MM.1S (cell line): ENCODE results near the gene RIN1.

Experiments used
- EZH2 ChIP-seq: fragments of 300-600 bp; sonication (generic); optimal IDR thresholded peaks from 2 replicates; pipeline ENCODE3; 2017; ENCODE audit warnings: low read depth, mild to moderate bottlenecking, antibody characterized with exemption, low read length, mixed read lengths
- TF ChIP-seq, protein P1 (sequence below): fragments of 300-600 bp; sonication (generic); IDR thresholded peaks from 2 replicates; pipeline ENCODE4 v1.5.1; 2016; ENCODE audit warnings: antibody characterized with exemption, low read length, mixed read lengths

DNA sequence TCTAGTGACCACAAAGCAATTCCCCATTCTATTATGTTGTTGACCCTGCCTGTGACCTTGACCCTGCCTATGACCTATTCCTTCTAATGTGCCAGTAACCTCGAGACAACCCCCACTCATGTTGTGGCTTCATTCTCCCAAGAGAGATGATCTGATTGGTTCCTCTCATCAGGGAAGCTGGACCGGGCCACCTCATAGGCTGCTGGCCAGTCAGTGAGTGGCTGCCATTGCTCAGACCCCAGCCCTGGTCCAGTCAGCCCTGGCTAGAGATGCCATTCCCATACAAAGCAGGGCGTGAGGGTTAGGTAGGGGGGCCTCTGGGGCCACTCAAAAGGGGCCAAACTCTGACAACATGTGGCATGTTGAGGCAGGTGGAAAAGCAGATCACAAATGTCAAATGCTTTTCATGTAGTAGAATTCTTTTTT, 23.4 kb upstream of the RIN1 start:
- TF ChIP-seq, protein P1, sequence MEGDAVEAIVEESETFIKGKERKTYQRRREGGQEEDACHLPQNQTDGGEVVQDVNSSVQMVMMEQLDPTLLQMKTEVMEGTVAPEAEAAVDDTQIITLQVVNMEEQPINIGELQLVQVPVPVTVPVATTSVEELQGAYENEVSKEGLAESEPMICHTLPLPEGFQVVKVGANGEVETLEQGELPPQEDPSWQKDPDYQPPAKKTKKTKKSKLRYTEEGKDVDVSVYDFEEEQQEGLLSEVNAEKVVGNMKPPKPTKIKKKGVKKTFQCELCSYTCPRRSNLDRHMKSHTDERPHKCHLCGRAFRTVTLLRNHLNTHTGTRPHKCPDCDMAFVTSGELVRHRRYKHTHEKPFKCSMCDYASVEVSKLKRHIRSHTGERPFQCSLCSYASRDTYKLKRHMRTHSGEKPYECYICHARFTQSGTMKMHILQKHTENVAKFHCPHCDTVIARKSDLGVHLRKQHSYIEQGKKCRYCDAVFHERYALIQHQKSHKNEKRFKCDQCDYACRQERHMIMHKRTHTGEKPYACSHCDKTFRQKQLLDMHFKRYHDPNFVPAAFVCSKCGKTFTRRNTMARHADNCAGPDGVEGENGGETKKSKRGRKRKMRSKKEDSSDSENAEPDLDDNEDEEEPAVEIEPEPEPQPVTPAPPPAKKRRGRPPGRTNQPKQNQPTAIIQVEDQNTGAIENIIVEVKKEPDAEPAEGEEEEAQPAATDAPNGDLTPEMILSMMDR, result no peak
- no peak for TF ChIP-seq EZH2
